ENCODE measurements around the gene GAS2L2. TPM values are rescaled to one million over a fixed set of nuclear protein-coding genes. Genes with fewer than 3 reads are reported as not detected.

GAS2L2 gene
- total RNA-seq, 4 donors from 2014 or later, result not detected

GRCh38 chr17:35744830-35745229 is 8.2 kb downstream of the GAS2L2 start:
- Histone ChIP-seq H3K4me1 (peaks cover under 1 to 10% of the 10 kb centered on the region in 2 donors), H3K36me3 (no peaks in the 10 kb centered on the region), H3K27me3 (peaks cover 6% of the 10 kb centered on the region), H3K4me3 (replicated peaks in 1 of 3) (no peak overlapping the region), H3K9me3 (no peaks in the 10 kb centered on the region), H3K27ac (no peak overlapping the region)
- TF ChIP-seq POLR2A (IDR thresholded peaks at IDR 0.05) (no peak), CTCF (IDR thresholded peaks at IDR 0.05) (no peak)
- intact Hi-C loops (cut with DNase I), result loop anchor here (5.0 kb wide), 1 partner anchor 133 kb away; no protein-coding TSS in a partner anchor
- whole genome bisulfite sequencing, 2 donors, result 77 to 78% methylated on average over 3 to 8 of the region's 8 CpGs
- no peak for DNase-seq

GRCh38 chr17:35743626-35744328 is 9.3 kb downstream of the GAS2L2 start:
- no peak for TF ChIP-seq CTCF (IDR thresholded peaks at IDR 0.05)
- no peak for TF ChIP-seq POLR2A (IDR thresholded peaks at IDR 0.05)
- DNase-seq, result peak; percentile 16 to 43
- Histone ChIP-seq H3K9me3 (no peaks in the 10 kb centered on the region), H3K4me1 (peaks cover 0 to 9% of the 10 kb centered on the region in 2 donors), H3K4me3 (replicated peaks in 1 of 3) (no peak overlapping the region), H3K27me3 (peaks cover 6% of the 10 kb centered on the region), H3K36me3 (no peaks in the 10 kb centered on the region), H3K27ac (no peak overlapping the region)
- WGBS, 2 donors, result 39 to 55% methylated on average over 7 of the region's 7 CpGs
- intact Hi-C loops (cut with DNase I), result no loop called here

- H3K4me1 ChIP-seq, result peaks cover 0 to 9% of the 10 kb centered on the region in 2 donors
- H3K27me3 ChIP-seq, result peaks cover 6% of the 10 kb centered on the region
- DNase-seq, result no peak
- no peak for TF ChIP-seq POLR2A (IDR thresholded peaks at IDR 0.05)
- TF ChIP-seq CTCF (IDR thresholded peaks at IDR 0.05), result no peak
- 68% methylated on average over 7 of the region's 7 CpGs for WGBS, 2 donors
- H3K36me3 ChIP-seq, result no peaks in the 10 kb centered on the region
- H3K27ac ChIP-seq, result no peak overlapping the region
- no peaks in the 10 kb centered on the region for H3K9me3 ChIP-seq
- intact Hi-C loops (cut with DNase I), result no loop called here
- H3K4me3 ChIP-seq (replicated peaks in 1 of 3), result no peak overlapping the region
Observed at GRCh38 chr17:35742896-35743477, 10.1 kb downstream of the GAS2L2 start.

- peaks cover 6% of the 10 kb centered on the region for H3K27me3 ChIP-seq
- H3K4me3 ChIP-seq (replicated peaks in 1 of 3), result no peak overlapping the region
- intact Hi-C loops (cut with DNase I), result no loop called here
- TF ChIP-seq POLR2A (IDR thresholded peaks at IDR 0.05) (no peak), CTCF (IDR thresholded peaks at IDR 0.05) (no peak)
- 72 to 86% methylated on average over 7 of the region's 7 CpGs for WGBS, 2 donors
- no peaks in the 10 kb centered on the region for H3K36me3 ChIP-seq
- DNase-seq, result no peak
- peaks cover 0 to 9% of the 10 kb centered on the region in 2 donors for H3K4me1 ChIP-seq
- no peaks in the 10 kb centered on the region for H3K9me3 ChIP-seq
- H3K27ac ChIP-seq, result no peak overlapping the region
Observed at GRCh38 chr17:35742496-35742895, 10.5 kb downstream of the GAS2L2 start.

All from thyroid gland (tissue), 4 donors.